ENCODE measurements around the gene MICAL2. TPM values are rescaled to one million over a fixed set of nuclear protein-coding genes. Genes with fewer than 3 reads are reported as not detected.

MICAL2 gene
- total RNA-seq, 1 donor from 2014 or later, result 0.27 TPM

DNA sequence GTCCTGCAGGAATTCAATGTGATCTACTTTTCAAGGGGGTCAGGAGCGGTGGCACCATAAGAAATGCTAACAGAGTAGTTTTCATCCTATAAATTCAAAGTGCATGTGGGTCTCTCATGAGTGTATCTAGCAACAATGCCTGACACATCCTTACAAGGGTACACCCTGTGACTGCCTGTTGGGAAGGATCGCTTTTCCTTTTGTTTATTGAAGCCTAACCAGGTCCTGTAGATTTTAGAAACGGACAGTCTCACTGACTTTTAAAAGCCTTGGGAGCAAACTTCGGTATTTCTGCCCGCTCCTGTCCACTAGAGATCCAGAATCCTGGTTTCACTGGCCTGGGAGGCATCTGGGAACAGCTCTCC lies 102.4 kb downstream of the MICAL2 start:
- TF ChIP-seq, protein P1, sequence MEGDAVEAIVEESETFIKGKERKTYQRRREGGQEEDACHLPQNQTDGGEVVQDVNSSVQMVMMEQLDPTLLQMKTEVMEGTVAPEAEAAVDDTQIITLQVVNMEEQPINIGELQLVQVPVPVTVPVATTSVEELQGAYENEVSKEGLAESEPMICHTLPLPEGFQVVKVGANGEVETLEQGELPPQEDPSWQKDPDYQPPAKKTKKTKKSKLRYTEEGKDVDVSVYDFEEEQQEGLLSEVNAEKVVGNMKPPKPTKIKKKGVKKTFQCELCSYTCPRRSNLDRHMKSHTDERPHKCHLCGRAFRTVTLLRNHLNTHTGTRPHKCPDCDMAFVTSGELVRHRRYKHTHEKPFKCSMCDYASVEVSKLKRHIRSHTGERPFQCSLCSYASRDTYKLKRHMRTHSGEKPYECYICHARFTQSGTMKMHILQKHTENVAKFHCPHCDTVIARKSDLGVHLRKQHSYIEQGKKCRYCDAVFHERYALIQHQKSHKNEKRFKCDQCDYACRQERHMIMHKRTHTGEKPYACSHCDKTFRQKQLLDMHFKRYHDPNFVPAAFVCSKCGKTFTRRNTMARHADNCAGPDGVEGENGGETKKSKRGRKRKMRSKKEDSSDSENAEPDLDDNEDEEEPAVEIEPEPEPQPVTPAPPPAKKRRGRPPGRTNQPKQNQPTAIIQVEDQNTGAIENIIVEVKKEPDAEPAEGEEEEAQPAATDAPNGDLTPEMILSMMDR (IDR thresholded peaks at IDR 0.05), result no peak
- Mint-ChIP-seq H3K27me3 (peaks cover 11% of the 10 kb centered on the region), H3K4me3 (no peak overlapping the region), H3K36me3 (ENCODE audit: low read depth) (no peaks in the 10 kb centered on the region), H3K4me1 (peaks cover 5% of the 10 kb centered on the region), H3K27ac (no peak overlapping the region), H3K9me3 (no peaks in the 10 kb centered on the region)
- DNase-seq (no peak), ATAC-seq (ENCODE audit: low read depth) (no peak)
- ChIA-PET CTCF (no interaction called here), POLR2A (no interaction called here)
- intact Hi-C loops (cut with micrococcal nuclease), result no loop called here

DNA sequence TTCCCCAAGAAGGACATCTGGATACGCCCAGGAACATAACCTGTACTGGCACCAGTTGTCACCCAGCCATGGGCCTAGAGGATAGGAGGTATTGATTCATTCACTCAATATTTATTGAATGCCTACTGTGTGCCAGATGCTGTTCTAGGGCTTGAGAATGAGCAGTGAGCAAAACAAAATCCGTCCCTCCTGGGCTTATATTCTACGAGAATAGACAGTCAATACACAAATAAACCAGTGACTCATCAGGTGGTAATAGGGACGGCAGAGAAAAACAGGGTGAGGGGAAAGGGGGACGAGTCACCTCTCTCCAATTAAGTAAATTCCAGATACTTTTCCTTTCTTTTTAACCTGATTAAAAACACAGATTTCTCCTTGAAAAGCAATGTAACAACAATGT lies 103.5 kb downstream of the MICAL2 start:
- TF ChIP-seq, protein P1 (IDR thresholded peaks at IDR 0.05), result no peak
- no peak overlapping the region for H3K4me3 Mint-ChIP-seq
- no peaks in the 10 kb centered on the region for H3K9me3 Mint-ChIP-seq
- ChIA-PET CTCF (no interaction called here), POLR2A (no interaction called here)
- H3K4me1 Mint-ChIP-seq, result peaks cover 5% of the 10 kb centered on the region
- H3K27ac Mint-ChIP-seq, result no peak overlapping the region
- DNase-seq (no peak), ATAC-seq (ENCODE audit: low read depth) (no peak)
- no peaks in the 10 kb centered on the region for H3K36me3 Mint-ChIP-seq (ENCODE audit: low read depth)
- intact Hi-C loops (cut with micrococcal nuclease), result no loop called here
- H3K27me3 Mint-ChIP-seq, result peaks cover 18% of the 10 kb centered on the region

DNA sequence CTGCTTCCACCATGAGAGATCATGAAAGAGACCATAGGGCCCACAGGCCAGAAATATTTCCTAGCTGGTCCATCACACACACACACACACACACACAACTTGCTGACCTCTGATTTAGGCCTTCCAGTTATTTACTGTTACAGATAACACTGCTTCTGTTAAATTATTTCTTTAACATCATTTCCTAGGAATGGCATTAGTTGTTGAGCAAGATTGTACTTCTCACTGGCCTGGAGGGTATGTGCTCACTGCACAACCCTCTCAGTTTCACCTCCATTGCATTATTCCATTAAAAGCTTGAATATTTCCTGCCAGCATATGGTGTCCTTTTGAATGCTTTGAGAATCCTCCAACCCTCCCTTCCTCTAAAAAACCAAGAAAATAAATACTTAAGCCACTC lies 104.4 kb downstream of the MICAL2 start:
- DNase-seq (no peak), ATAC-seq (ENCODE audit: low read depth) (no peak)
- peaks cover 5% of the 10 kb centered on the region for H3K4me1 Mint-ChIP-seq
- TF ChIP-seq, protein P1 (IDR thresholded peaks at IDR 0.05), result no peak
- H3K4me3 Mint-ChIP-seq, result no peak overlapping the region
- H3K36me3 Mint-ChIP-seq (ENCODE audit: low read depth), result no peaks in the 10 kb centered on the region
- no peaks in the 10 kb centered on the region for H3K9me3 Mint-ChIP-seq
- intact Hi-C loops (cut with micrococcal nuclease), result no loop called here
- no peak overlapping the region for H3K27ac Mint-ChIP-seq
- H3K27me3 Mint-ChIP-seq, result peaks cover 19% of the 10 kb centered on the region
- ChIA-PET POLR2A (no interaction called here), CTCF (no interaction called here)

DNA sequence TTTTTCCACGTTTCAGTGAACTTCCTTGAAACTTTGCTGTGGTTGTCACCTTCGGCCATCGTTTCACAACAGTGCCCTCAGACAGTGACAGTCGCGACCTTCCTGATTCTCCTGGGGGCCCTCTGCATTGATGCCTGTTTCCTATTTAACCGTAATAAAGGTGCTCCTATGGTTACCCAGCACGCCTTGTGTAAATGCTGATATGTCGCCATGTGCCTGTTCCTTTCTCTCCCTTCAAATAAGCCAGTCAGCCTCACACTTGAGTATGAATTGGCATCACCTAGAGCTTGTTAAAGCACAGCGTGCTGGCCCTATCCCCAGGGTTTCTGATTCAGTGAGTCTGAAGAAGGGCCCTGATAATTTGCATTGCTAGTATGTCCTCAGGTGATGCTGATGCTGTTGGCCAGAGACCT lies 104.8 kb downstream of the MICAL2 start:
- DNase-seq (no peak), ATAC-seq (ENCODE audit: low read depth) (no peak)
- Mint-ChIP-seq H3K4me3 (no peak overlapping the region), H3K27me3 (peaks cover 17% of the 10 kb centered on the region), H3K36me3 (ENCODE audit: low read depth) (no peaks in the 10 kb centered on the region), H3K9me3 (no peaks in the 10 kb centered on the region), H3K27ac (no peak overlapping the region), H3K4me1 (peaks cover 5% of the 10 kb centered on the region)
- POLR2A ChIA-PET, result no interaction called here
- intact Hi-C loops (cut with micrococcal nuclease), result no loop called here
- CTCF ChIA-PET, result no interaction called here
- TF ChIP-seq, protein P1 (IDR thresholded peaks at IDR 0.05), result no peak

DNA sequence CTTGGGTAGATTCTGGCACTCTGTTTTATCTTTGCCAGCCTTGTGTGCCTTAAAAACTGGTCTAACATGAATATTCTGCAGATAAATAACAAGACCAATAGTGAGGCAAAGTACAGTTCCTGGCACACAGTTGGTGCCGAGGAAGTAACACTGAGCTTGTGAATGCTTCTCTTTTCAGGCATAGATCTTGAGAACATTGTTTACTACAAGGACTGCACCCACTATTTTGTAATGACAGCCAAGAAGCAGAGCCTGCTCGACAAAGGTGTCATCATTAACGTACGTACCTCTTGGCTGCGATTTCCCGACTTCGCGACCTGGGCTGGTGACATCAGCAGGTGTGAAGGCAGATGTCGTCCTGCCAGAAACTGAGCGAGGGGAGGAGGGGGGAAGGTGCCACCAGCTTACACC lies 105.7 kb downstream of the MICAL2 start:
- no peak for ATAC-seq (ENCODE audit: low read depth)
- intact Hi-C loops (cut with micrococcal nuclease), result no loop called here
- Mint-ChIP-seq H3K36me3 (ENCODE audit: low read depth) (no peaks in the 10 kb centered on the region), H3K4me3 (no peak overlapping the region), H3K9me3 (no peaks in the 10 kb centered on the region), H3K27ac (no peak overlapping the region), H3K27me3 (peaks cover 13% of the 10 kb centered on the region), H3K4me1 (peaks cover 5% of the 10 kb centered on the region)
- POLR2A ChIA-PET, result no interaction called here
- TF ChIP-seq, protein P1 (IDR thresholded peaks at IDR 0.05), result no peak
- no peak for DNase-seq
- CTCF ChIA-PET, result interaction anchor here (0.8 kb wide), 1 partner anchor 76 kb away, joined by 3 read pairs; no protein-coding TSS in a partner anchor

Measured in activated B cell treated with CpG ODN at 0.5 μM for 24 hours (primary cell).